GM19043 (cell line): Measurements from ENCODE around the gene MACF1.

Source experiments
- ATAC-seq: cut with Tn5 transposase; IDR thresholded peaks from one replicate; pipeline ENCODE4 v1.9.1; 2021; ENCODE audit warnings: low read depth; ENCODE audit not compliant: unreplicated experiment

The MACF1 gene

DNA sequence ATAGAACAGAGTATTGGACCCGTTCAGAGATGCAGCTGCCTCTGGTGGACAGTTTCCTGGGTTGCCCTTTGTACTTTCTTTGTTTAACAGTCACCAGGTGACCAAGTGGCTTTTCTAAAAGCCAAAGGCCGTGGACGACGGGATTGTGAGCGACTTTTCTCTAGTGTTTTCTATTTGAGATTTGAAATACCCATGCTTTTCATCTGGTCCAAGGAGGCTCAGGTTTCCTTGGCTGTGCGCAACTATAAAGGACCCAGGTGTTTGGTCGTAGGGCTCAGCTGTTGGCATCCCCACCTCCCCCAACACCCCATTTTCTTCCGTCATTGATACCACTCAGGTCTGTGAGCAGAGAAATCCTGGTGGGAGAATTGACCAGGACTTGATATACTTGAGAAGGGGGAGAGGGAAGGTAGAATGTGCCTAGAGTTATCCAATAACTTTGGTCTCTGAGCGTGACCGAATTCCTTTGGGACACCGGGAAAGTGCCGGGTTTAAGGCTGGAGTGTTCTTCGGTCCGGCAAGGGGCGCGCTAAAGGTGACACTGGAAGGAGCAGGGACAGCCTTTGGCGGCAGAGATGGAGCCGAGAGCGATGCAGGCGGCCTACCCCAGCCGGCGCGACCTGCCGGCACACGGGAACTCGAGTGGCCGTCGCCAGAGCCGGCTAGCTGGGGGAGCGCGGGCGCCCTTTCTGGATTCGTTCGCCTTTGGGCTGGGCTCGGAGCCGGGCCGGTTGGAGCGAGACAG lies 203.6 kb downstream of the MACF1 start:
- peak; percentile 6 for ATAC-seq

DNA sequence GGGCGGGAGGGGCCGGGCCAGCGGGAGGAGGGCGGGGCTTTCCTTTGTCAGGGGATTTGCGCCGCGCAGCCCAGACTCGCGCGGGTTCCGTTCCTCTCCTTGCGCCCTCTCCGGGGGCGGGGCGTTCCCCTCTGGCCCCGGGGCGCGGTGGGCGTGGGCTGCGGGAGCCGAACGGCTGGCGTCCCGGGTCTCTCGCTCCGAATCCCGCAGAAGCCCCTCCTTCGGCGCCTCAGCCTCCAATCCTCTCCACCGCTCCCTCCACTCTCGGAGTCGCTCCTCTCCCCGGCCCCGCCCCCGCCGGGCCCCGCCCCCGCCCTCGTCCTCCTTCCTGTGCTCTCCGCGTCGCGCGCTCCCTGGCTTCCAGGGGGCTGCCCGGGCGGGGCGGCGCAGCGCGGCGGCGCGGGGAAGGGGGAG lies 204.2 kb downstream of the MACF1 start:
- ATAC-seq: peak; percentile 72

DNA sequence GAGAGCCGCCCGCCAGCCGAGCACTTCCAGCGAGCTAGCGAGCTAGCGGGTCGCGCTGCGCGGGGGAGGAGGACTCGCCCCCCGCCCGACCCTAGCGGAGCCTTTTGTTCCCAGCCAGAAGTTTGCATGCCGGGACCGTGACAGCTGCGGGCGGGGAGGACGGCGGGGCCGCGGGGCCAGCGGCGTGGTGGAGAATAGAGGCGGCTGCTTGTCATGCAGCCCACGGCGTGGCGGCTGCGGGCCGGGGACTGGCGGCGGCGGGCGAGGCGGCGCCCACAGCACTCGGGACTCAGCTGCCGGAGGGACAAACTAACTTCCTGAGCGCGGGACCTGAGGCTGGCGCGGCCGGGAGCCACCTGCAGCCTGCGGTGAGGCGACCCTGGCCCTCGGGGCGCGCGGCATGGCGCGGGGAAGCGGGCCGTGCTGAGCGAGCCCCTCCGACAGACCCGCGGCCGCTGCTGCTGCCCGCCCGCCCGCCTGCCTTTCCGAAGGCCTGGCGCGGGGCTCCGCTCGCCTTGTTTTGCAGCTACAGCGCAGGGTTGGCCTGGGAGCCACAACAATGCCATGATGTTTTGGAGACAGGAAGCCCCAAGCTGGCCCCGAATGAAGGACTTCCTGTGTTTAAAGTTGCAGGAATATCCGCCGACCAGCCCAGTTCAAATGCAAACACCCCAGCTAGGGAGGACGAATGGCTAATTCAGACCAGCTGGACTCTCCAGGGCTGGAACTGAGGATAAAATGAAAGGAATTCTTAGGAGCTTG lies 204.7 kb downstream of the MACF1 start:
- no peak for ATAC-seq

DNA sequence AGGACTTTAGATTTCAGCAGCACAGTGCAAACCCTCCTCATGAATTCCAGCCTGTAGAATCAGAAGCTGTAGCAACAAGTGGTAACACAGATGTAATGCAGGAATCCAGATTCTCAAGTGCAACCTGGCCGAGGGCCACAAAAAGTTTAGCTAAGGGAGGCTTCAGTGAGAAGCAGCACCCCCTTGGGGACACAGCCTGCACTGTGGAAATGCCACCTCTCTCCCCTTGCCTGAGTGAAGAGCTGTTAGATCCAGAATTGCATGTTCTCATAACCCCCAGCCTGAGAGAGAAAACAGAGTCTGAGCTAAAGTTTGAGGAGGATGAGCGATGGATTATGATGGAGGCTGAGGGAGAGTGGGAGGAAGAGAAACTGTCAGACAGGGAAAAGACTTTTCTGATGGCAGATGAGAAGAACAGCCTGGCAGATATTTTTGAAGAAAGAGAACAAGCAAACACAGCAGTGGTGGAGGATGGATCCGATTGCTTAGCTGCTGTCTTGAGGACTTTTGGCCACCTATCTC lies 206.5 kb downstream of the MACF1 start:
- no peak for ATAC-seq

DNA sequence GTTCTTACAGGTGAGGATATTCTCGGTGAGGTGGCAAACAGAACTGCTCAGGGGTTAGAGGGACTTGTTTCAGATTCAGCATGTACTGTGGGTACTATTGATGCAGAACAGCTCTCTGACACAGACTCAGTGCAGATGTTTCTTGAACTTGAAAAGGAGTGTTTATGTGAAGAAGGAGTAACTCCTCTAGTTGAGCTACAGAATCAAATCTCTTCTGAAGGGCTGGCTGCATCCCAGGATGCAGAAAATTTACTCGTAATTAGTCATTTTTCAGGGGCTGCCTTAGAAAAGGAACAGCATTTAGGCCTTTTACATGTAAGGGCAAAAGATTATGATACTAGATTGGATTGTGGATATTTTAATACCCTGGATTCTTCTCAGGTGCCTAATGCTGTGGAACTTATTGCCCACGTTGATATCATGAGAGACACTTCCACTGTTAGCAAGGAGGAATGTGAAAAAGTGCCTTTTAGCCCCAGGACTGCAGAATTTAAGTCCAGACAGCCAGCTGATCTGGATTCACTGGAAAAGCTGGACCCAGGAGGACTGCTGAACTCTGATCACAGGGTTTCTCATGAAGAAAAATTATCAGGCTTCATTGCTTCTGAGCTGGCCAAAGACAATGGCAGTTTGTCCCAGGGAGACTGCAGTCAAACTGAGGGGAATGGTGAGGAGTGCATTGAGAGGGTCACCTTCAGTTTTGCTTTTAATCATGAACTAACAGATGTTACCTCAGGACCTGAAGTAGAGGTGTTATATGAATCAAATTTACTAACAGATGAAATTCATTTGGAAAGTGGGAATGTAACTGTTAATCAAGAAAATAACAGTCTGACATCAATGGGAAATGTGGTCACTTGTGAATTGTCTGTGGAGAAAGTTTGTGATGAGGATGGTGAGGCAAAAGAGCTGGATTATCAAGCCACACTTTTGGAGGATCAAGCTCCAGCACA lies 207.3 kb downstream of the MACF1 start:
- ATAC-seq: no peak

DNA sequence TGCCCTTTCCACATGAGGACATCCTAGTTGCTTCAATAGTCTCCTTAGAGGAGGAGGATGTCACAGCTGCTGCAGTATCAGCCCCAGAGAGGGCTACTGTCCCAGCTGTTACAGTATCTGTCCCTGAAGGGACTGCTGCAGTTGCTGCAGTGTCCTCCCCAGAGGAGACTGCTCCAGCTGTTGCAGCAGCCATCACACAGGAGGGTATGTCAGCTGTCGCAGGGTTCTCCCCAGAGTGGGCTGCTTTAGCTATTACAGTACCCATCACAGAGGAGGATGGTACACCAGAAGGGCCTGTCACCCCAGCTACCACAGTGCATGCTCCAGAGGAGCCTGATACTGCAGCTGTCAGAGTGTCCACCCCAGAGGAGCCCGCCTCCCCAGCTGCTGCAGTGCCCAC lies 208.4 kb downstream of the MACF1 start:
- no peak for ATAC-seq

DNA sequence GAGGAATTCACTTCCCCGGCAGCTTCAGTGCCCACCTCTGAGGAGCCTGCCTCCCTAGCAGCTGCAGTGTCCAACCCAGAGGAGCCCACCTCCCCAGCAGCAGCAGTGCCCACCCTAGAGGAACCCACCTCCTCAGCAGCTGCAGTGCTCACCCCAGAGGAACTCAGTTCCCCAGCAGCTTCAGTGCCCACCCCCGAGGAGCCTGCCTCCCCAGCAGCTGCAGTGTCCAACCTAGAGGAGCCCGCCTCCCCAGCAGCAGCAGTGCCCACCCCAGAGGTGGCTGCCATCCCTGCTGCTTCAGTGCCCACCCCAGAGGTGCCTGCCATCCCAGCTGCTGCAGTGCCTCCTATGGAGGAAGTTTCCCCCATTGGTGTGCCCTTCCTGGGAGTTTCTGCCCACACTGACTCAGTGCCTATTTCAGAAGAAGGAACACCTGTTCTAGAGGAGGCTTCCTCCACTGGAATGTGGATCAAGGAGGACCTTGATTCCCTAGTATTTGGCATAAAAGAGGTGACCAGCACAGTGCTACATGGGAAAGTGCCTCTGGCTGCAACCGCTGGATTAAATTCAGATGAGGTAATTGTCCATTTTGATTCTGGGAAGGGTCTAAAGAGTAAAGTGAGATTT lies 209.5 kb downstream of the MACF1 start:
- no peak for ATAC-seq

DNA sequence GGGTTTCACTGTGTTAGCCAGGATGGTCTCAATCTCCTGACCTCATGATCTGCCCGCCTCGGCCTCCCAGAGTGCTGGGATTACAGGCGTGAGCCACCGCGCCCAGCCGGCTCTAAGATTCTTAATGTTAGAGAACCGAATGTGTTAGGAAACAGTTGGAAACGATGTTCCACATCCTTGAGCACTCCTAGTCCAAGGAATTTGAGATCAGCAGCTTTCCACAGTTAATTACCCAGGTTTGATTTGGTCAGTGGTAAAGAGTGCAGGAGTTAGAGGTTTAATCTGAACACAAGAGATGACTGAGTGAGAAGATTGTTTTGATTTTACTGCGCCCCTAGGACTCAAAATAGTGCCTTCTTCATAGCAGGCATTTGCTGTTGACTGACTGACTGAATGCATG lies 211.1 kb downstream of the MACF1 start:
- no peak for ATAC-seq

DNA sequence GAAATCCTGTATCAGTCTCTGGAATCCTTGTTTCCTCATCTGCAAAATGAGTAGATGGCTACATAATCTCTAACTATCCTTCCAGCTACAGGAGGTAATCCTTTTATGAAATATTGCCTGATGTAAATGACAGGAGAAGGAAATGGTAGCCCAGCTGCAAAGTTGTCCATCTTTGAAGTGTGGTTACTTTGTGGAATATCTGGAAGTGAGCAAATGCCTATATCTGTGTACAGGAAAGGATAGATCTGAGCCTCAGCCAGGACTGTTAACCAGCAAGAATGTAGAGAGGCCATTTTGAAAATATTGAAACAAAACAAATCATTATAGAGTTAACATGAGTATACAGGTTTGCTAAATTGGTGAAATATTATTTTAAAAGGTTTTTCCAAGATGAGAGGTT lies 212.1 kb downstream of the MACF1 start:
- no peak for ATAC-seq

DNA sequence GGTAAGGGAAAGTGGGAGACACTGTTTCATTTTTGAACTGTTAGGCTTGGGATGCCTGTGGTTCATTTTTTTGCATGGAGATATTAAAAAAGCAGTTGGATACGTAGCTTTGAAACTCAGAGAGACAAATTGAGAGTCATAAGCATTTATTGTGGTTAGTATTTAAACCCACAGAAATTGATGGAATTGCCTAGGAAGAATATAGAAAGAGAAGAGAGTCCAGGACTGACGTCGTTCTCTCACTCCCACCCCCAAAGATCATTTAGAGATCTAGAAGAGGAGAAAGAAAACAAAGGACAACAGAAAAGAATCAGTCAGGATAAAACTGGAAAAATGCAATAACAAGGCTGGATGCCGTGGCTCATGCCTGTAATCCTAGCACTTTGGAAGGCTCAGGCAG lies 213.7 kb downstream of the MACF1 start:
- no peak for ATAC-seq

DNA sequence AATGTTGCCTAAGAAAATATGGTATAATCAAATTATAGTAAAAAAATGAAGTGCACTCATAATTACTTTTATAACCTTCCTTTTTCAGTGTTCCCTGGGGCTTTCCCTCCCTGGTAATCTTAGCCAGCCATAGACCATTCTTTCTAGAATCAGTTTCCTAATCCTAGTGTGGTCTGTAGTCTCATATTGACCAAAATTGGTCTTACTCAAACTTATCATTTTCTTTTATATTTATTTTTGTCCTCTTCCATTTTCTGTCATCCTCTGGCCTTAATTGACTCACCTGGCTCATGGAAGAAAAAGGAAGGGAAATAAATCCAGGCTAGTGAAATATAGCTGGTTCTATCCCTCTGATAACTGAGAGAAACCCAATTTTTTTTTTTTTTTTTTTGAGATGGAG lies 216.0 kb downstream of the MACF1 start:
- no peak for ATAC-seq

DNA sequence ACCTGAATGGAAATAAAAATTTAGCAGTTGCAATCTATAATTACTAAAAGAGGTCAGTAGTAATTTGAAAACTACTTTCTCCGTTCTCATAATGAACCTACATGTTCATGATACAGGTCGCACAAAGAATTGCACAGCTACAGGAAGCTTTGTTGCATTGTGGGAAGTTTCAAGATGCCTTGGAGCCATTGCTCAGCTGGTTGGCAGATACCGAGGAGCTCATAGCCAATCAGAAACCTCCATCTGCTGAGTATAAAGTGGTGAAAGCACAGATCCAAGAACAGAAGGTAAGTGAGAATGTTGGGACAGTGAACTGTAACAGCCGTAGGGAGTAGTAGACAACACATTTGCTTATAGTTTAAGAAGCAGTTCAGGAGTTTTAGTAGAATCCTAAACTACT lies 218.1 kb downstream of the MACF1 start:
- no peak for ATAC-seq

DNA sequence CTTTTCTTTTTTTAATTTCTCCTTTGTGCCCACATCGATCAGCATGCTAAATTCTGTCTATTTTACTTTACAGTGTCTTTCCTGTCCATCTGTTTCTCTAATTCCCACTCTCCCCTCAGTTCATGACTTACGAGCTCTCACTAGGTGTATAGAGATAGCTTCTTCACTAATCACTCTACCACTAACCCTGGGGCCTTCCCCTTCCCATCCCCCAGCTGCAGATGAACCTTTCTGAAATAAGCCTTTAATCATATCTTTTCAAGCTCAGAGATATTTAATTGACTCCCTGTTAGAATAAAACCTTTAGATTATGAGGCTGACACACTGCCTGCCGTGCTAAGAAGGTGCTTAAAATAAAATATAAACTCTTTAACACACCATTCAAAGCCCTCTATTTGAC lies 220.7 kb downstream of the MACF1 start:
- no peak for ATAC-seq

DNA sequence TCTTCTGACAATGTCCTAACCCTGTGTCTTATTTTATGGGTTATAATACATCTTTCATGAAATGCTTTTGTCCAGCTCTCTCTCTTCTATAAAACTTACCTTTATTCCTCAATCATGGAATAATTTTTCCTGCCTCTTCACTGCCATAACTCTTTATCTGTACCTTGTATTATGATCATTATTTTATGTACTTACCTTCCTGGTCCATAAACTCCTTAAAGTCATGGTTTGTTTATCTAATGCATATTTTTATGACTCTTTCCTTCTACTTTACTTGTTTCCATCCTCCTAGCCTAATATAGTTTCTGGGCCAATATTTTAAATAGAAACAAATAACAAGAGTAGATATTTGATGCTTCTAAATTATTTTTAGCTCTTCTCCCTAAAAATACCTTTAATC lies 221.1 kb downstream of the MACF1 start:
- no peak for ATAC-seq

DNA sequence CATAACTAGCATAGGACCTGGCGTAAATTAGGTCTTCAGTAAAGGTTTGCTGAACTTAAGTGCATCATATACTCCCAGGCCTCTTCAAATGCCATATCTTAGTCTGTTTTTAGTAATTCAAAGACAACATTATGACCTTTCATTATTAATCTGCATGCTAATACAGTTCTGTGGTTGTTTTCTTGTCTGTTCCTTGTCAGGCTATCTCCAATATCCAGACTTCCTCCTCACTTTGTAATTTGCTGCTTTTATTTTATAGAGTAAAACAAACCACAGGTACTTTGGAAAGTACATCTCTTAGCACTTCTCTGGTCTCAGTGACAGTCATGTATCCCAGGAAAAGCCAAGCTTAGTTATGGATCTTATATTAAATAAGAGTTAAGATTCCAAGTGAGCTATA lies 221.9 kb downstream of the MACF1 start:
- ATAC-seq: no peak

DNA sequence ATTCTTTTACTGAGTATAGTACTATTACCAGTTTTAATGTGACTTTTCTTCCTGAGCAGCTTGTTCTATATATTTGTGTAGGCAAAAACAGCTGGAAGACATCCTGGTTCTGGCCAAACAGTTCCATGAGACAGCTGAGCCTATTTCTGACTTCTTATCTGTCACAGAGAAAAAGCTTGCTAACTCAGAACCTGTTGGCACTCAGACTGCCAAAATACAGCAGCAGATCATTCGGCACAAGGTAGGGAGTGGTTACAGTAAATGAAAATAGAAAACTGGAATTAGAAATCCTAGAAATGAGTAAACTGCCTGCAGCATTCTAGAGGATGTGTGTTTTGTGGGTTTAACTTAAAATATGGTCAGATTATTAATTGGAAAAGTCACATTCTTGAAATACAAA lies 222.9 kb downstream of the MACF1 start:
- no peak for ATAC-seq

DNA sequence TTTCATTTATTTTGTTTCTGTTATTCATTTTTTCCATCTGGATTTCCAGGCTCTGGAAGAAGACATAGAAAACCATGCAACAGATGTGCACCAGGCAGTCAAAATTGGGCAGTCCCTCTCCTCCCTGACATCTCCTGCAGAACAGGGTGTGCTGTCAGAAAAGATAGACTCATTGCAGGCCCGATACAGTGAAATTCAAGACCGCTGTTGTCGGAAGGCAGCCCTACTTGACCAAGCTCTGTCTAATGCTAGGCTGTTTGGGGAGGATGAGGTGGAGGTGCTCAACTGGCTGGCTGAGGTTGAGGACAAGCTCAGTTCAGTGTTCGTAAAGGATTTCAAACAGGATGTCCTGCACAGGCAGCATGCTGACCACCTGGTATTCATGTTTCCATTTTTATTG lies 223.4 kb downstream of the MACF1 start:
- no peak for ATAC-seq

DNA sequence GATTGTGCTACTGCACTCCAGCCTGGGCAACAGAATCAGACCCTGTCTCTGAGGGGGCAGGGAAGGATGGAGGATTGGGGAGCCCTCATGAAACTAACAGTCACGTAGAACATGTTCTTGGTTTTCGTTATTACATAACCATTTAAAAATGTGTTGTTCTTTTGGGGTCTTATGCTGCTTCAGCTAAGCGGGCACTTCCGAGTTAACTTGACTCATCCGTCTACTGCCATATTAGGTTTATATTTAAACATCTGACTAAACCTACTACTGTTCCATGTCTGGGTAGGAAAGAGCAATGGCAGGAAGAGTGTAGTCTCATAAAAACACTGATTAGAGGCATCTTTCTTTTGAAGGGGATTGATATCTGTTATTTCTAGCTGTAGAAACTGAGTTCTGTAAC lies 227.4 kb downstream of the MACF1 start:
- ATAC-seq: no peak

DNA sequence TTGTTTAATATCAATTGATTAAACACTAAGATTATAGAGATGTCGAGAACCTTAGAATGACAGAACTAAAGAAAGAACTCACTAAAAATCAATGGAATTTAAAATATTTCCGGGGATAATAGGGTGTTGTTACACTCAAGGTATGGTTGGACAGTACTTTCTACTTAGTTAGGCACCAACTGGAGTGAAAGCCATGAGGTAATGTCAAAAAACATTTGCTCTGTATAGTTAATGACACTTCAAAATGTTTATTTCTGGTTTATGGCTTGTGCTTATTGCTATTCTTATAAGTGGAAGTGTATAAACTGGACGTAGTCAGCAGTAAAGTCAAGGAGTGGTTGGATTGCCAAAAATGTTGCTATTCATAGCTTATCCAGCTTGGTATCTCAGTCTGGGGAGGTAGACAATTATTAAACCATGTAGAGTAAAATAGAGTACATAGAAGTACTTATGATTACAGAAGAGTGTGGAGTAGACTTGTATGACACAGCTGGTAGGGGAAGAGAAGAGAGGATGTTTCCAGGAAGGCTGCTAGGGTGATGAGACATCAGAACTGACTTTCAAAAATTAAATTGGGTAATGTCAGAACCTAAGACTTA lies 230.4 kb downstream of the MACF1 start:
- no peak for ATAC-seq

DNA sequence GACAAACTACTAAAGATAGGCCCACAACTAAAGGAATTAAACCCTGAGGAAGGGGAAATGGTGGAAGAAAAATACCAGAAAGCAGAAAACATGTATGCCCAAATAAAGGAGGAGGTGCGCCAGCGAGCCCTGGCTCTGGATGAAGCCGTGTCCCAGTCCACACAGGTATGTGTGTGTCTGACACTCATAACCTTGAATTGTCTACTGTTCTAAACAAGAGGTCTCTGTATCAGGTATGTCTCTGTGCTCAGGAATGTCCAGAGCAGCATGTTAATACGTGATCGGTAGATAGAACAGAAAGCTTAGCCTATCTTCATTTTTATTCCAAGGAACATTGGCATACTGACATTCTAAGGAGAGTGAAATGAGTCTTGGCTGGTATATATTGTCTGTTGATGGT lies 231.1 kb downstream of the MACF1 start:
- no peak for ATAC-seq
